ENCODE data around the gene PIAS1. TPM values are rescaled to one million over a fixed set of nuclear protein-coding genes. Genes with fewer than 3 reads are reported as not detected.
A peak's percentile ranks its signal among the peaks of the same experiment; 100 is the strongest.

The PIAS1 gene
- total and polyA plus RNA-seq, 2 donors (not counting 3 experiments of a cell fraction or from before 2014, with no cell fraction given), result 23.7 to 24.2 TPM

- Histone ChIP-seq H3K9me3 (replicated peaks; ENCODE audit: control insufficient read depth, insufficient read depth, low read length) (no peaks in the 10 kb centered on the region), H4K20me1 (replicated peaks; ENCODE audit: control insufficient read depth, extremely low read depth, insufficient read depth, low read length) (no peaks in the 10 kb centered on the region), H2AFZ (ENCODE audit: low read depth, low read length) (peak within 1 kb of the TSS; percentile 69), H3K4me1 (ENCODE audit: control insufficient read depth, extremely low read depth, insufficient read depth, low read length) (peaks cover 15% of the 10 kb centered on the region), H3K27me3 (ENCODE audit: control insufficient read depth in 2 of 2, insufficient read depth in 2 of 2, low read length in 2 of 2) (no peaks in the 10 kb centered on the region), H3K9ac (replicated peaks; ENCODE audit: extremely low read depth, insufficient read depth, low read length) (no peak within 1 kb of the TSS), H3K4me2 (ENCODE audit: insufficient read depth, low read length) (peak within 1 kb of the TSS; percentile 71), H3K27ac (ENCODE audit: insufficient read depth, low read depth, low read length) (peak within 1 kb of the TSS; percentile 8), H3K9me1 (replicated peaks; ENCODE audit: control insufficient read depth, extremely low read depth, insufficient read depth, low read length) (no peaks in the 10 kb centered on the region), H3K79me2 (ENCODE audit: control insufficient read depth, insufficient read depth, low read length) (no peaks in the 10 kb centered on the region), H3K36me3 (ENCODE audit: control insufficient read depth in 2 of 2, extremely low read depth in 1 of 2, insufficient read depth in 2 of 2, low read length in 2 of 2) (no peaks in the 10 kb centered on the region), H3K4me3 (replicated peaks in 1 of 3; ENCODE audit: insufficient read depth in 1 of 3, low read depth in 1 of 3, low read length in 3 of 3) (peak within 1 kb of the TSS in 1 of 3 experiments; percentile 15)
- peak; percentile 56 for FAIRE-seq
- POLR2A ChIA-PET, result interaction anchor here (0.6 kb wide), 1 partner anchor 155 kb away, joined by 3 read pairs; no protein-coding TSS in a partner anchor
- intact Hi-C loops (cut with micrococcal nuclease) (loop anchor here (2.0 kb wide), 1 partner anchor 24 kb away; the partner anchor contains the start of gene CLN6), dilution Hi-C loops (cut with MboI; ENCODE audit: extremely low pct_ligation_motif_present, low sequenced_read_pairs) (no loop called here)
- CTCF ChIA-PET, result interaction anchor here (0.7 to 1.7 kb wide), 3 partner anchors 11 to 341 kb away, joined by 3 to 10 read pairs (median 4); no protein-coding TSS in a partner anchor
- BruUV-seq (replicated peaks), result no TSS peak
- TF ChIP-seq MAX (IDR thresholded peaks at IDR 0.05; ENCODE audit: insufficient read depth, insufficient read length) (no peak), JUN (IDR thresholded peaks at IDR 0.05; ENCODE audit: borderline replicate concordance, insufficient read depth, insufficient read length, low read depth) (no peak), POLR2AphosphoS5 (IDR thresholded peaks at IDR 0.05; ENCODE audit: insufficient read depth, low read depth, low read length) (peak; percentile 20)
- DNase-seq (ENCODE audit: low read depth, low spot score), result peak; percentile 70
Measured at GRCh38 chr15:68204776-68205557, 150.9 kb downstream of the PIAS1 start, which contains the start of gene CALML4. CALML4 (minus strand) TSS chr15:68205332; CDS start chr15:68205247, 85 bp downstream.

GRCh38 chr15:68205558-68205944, 151.4 kb downstream of the PIAS1 start:
- H2AFZ ChIP-seq (ENCODE audit: low read depth, low read length), result peak overlapping the region; percentile 69
- H4K20me1 ChIP-seq (replicated peaks; ENCODE audit: control insufficient read depth, extremely low read depth, insufficient read depth, low read length), result no peaks in the 10 kb centered on the region
- peak overlapping the region; percentile 71 for H3K4me2 ChIP-seq (ENCODE audit: insufficient read depth, low read length)
- peak overlapping the region in 1 of 3 experiments; percentile 15 for H3K4me3 ChIP-seq (replicated peaks in 1 of 3; ENCODE audit: insufficient read depth in 1 of 3, low read depth in 1 of 3, low read length in 3 of 3)
- no peaks in the 10 kb centered on the region for H3K27me3 ChIP-seq (ENCODE audit: control insufficient read depth in 2 of 2, insufficient read depth in 2 of 2, low read length in 2 of 2)
- FAIRE-seq (no peak), DNase-seq (ENCODE audit: low read depth, low spot score) (no peak)
- H3K9ac ChIP-seq (replicated peaks; ENCODE audit: extremely low read depth, insufficient read depth, low read length), result no peak overlapping the region
- TF ChIP-seq POLR2A (IDR thresholded peaks at IDR 0.05; ENCODE audit: low read depth, low read length) (no peak), POLR2AphosphoS5 (IDR thresholded peaks at IDR 0.05; ENCODE audit: insufficient read depth, low read depth, low read length) (no peak), JUN (IDR thresholded peaks at IDR 0.05; ENCODE audit: borderline replicate concordance, insufficient read depth, insufficient read length, low read depth) (no peak), GATA2 (IDR thresholded peaks at IDR 0.05; ENCODE audit: insufficient read depth, insufficient read length, low read depth, low read length) (no peak), EZH2 (IDR thresholded peaks at IDR 0.05; ENCODE audit: borderline replicate concordance, low read depth, low read length, severe bottlenecking) (no peak), FOS (IDR thresholded peaks at IDR 0.05; ENCODE audit: borderline replicate concordance, insufficient read depth, low read length) (no peak), MYC (IDR thresholded peaks at IDR 0.05; ENCODE audit: low read depth, low read length) (no peak), MAX (IDR thresholded peaks at IDR 0.05; ENCODE audit: insufficient read depth, insufficient read length) (no peak), CTCF (IDR thresholded peaks at IDR 0.05; ENCODE audit: extremely low read depth in 1 of 2, insufficient read depth in 1 of 2, low read depth in 1 of 2, low read length in 2 of 2) (no peak)
- no peaks in the 10 kb centered on the region for H3K36me3 ChIP-seq (ENCODE audit: control insufficient read depth in 2 of 2, extremely low read depth in 1 of 2, insufficient read depth in 2 of 2, low read length in 2 of 2)
- no TSS peak for BruUV-seq (replicated peaks)
- H3K9me3 ChIP-seq (replicated peaks; ENCODE audit: control insufficient read depth, insufficient read depth, low read length), result no peaks in the 10 kb centered on the region
- H3K4me1 ChIP-seq (ENCODE audit: control insufficient read depth, extremely low read depth, insufficient read depth, low read length), result peaks cover 15% of the 10 kb centered on the region
- peaks cover 3% of the 10 kb centered on the region for H3K79me2 ChIP-seq (ENCODE audit: control insufficient read depth, insufficient read depth, low read length)
- peak overlapping the region; percentile 8 for H3K27ac ChIP-seq (ENCODE audit: insufficient read depth, low read depth, low read length)
- CTCF ChIA-PET, result interaction anchor here (0.7 to 1.7 kb wide), 3 partner anchors 11 to 342 kb away, joined by 3 to 10 read pairs (median 4); no protein-coding TSS in a partner anchor
- POLR2A ChIA-PET, result no interaction called here
- dilution Hi-C loops (cut with MboI; ENCODE audit: extremely low pct_ligation_motif_present, low sequenced_read_pairs), result no loop called here
- intact Hi-C loops (cut with micrococcal nuclease), result loop anchor here (2.0 kb wide), 1 partner anchor 23 kb away; the partner anchor contains the start of gene CLN6
- H3K9me1 ChIP-seq (replicated peaks; ENCODE audit: control insufficient read depth, extremely low read depth, insufficient read depth, low read length), result no peaks in the 10 kb centered on the region

Data from endothelial cell of umbilical vein (primary cell).